ENCODE measurements around the gene ATP8A1.

The ATP8A1 gene

DNA sequence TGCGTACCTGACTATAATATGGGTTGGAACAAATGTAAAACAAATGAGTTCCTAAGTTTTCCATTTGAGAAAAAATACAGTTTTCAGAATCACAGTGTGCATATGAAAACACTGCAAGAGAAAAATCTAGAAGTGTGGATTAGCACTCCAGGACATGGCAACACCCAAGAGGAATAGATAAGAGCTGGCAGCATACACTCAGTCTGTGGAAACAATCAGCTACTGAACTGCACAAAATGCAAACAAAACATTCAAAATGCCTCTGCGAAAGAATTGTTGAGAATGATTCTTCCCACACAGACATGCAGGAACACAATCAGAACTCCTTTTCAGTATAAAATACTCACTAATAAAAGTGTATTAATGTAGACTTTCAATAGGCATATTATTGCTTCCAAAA is 39.9 kb downstream of the ATP8A1 start:
- no peak overlapping the region for H3K27ac ChIP-seq (ENCODE audit: low read length)

GRCh38 chr4:42616572-42616971 is 40.3 kb downstream of the ATP8A1 start:
- H3K27me3 ChIP-seq (ENCODE audit: low read depth, low read length), result no peaks in the 10 kb centered on the region
- H3K4me1 ChIP-seq (ENCODE audit: control insufficient read depth in 1 of 2, insufficient read depth in 2 of 2, low read length in 2 of 2), result no peaks in the 10 kb centered on the region
- H3K9me3 ChIP-seq (ENCODE audit: control insufficient read depth in 1 of 2, low read length in 2 of 2), result no peaks in the 10 kb centered on the region
- H3K4me3 ChIP-seq (ENCODE audit: low read depth in 1 of 2, low read length in 2 of 2), result no peak overlapping the region
- H3K36me3 ChIP-seq (ENCODE audit: control insufficient read depth in 1 of 2, insufficient read depth in 2 of 2, low read length in 2 of 2), result no peaks in the 10 kb centered on the region
- H3K27ac ChIP-seq (ENCODE audit: low read length), result no peak overlapping the region

More for the DNA sequence above, 39.9 kb downstream of the ATP8A1 start:
- Histone ChIP-seq H3K36me3 (ENCODE audit: control insufficient read depth in 1 of 2, insufficient read depth in 2 of 2, low read length in 2 of 2) (no peaks in the 10 kb centered on the region), H3K4me1 (ENCODE audit: control insufficient read depth in 1 of 2, insufficient read depth in 2 of 2, low read length in 2 of 2) (no peaks in the 10 kb centered on the region), H3K27me3 (ENCODE audit: low read depth, low read length) (no peaks in the 10 kb centered on the region), H3K9me3 (ENCODE audit: control insufficient read depth in 1 of 2, low read length in 2 of 2) (no peaks in the 10 kb centered on the region), H3K4me3 (ENCODE audit: low read depth in 1 of 2, low read length in 2 of 2) (no peak overlapping the region)

- Histone ChIP-seq H3K36me3 (ENCODE audit: control insufficient read depth in 1 of 2, insufficient read depth in 2 of 2, low read length in 2 of 2) (peaks cover 0 to 4% of the 10 kb centered on the region in 2 donors), H3K4me3 (ENCODE audit: low read depth in 1 of 2, low read length in 2 of 2) (no peak overlapping the region), H3K27ac (ENCODE audit: low read length) (no peak overlapping the region), H3K27me3 (ENCODE audit: low read depth, low read length) (no peaks in the 10 kb centered on the region), H3K9me3 (ENCODE audit: control insufficient read depth in 1 of 2, low read length in 2 of 2) (no peaks in the 10 kb centered on the region), H3K4me1 (ENCODE audit: control insufficient read depth in 1 of 2, insufficient read depth in 2 of 2, low read length in 2 of 2) (no peaks in the 10 kb centered on the region)
Observed at GRCh38 chr4:42615131-42615763, 41.7 kb downstream of the ATP8A1 start.

GRCh38 chr4:42612898-42613297 is 44.0 kb downstream of the ATP8A1 start:
- Histone ChIP-seq H3K4me1 (ENCODE audit: control insufficient read depth in 1 of 2, insufficient read depth in 2 of 2, low read length in 2 of 2) (no peaks in the 10 kb centered on the region), H3K27ac (ENCODE audit: low read length) (no peak overlapping the region)

DNA sequence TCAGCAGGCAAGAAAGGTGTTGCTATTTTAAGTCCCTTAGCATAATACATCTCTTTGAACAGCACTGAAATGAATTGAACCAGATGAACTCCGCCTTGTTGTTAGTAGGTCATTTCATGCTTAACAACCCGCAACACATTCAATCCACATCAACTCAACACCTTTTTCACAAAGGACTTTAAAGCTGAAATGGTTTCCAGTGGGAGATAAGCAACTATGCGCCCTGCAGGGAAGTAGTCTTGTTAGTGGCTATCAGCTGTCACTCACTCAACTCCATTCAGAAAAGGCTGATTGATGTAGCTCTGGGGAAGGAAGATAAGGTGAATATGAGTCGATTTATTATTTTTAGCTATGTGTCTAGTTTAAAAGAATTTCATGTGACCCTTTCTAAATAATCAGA is 46.0 kb downstream of the ATP8A1 start:
- no peaks in the 10 kb centered on the region for H3K27me3 ChIP-seq (ENCODE audit: low read depth, low read length)
- H3K4me3 ChIP-seq (ENCODE audit: low read depth in 1 of 2, low read length in 2 of 2), result no peak overlapping the region
- peaks cover 0 to 4% of the 10 kb centered on the region in 2 donors for H3K36me3 ChIP-seq (ENCODE audit: control insufficient read depth in 1 of 2, insufficient read depth in 2 of 2, low read length in 2 of 2)
- no peaks in the 10 kb centered on the region for H3K4me1 ChIP-seq (ENCODE audit: control insufficient read depth in 1 of 2, insufficient read depth in 2 of 2, low read length in 2 of 2)
- H3K9me3 ChIP-seq (ENCODE audit: control insufficient read depth in 1 of 2, low read length in 2 of 2), result no peaks in the 10 kb centered on the region
- no peak overlapping the region for H3K27ac ChIP-seq (ENCODE audit: low read length)

More at GRCh38 chr4:42612898-42613297, 44.0 kb downstream of the ATP8A1 start:
- Histone ChIP-seq H3K27me3 (ENCODE audit: low read depth, low read length) (no peaks in the 10 kb centered on the region), H3K36me3 (ENCODE audit: control insufficient read depth in 1 of 2, insufficient read depth in 2 of 2, low read length in 2 of 2) (peaks cover 0 to 4% of the 10 kb centered on the region in 2 donors), H3K9me3 (ENCODE audit: control insufficient read depth in 1 of 2, low read length in 2 of 2) (no peaks in the 10 kb centered on the region), H3K4me3 (ENCODE audit: low read depth in 1 of 2, low read length in 2 of 2) (no peak overlapping the region)

GRCh38 chr4:42609051-42609450 is 47.9 kb downstream of the ATP8A1 start:
- no peaks in the 10 kb centered on the region for H3K27me3 ChIP-seq (ENCODE audit: low read depth, low read length)
- no peak overlapping the region for H3K27ac ChIP-seq (ENCODE audit: low read length)
- no peaks in the 10 kb centered on the region for H3K9me3 ChIP-seq (ENCODE audit: control insufficient read depth in 1 of 2, low read length in 2 of 2)
- H3K4me1 ChIP-seq (ENCODE audit: control insufficient read depth in 1 of 2, insufficient read depth in 2 of 2, low read length in 2 of 2), result no peaks in the 10 kb centered on the region
- H3K36me3 ChIP-seq (ENCODE audit: control insufficient read depth in 1 of 2, insufficient read depth in 2 of 2, low read length in 2 of 2), result peaks cover 0 to 4% of the 10 kb centered on the region in 2 donors
- H3K4me3 ChIP-seq (ENCODE audit: low read depth in 1 of 2, low read length in 2 of 2), result no peak overlapping the region

- Histone ChIP-seq H3K4me3 (ENCODE audit: low read depth in 1 of 2, low read length in 2 of 2) (no peak overlapping the region), H3K27me3 (ENCODE audit: low read depth, low read length) (no peaks in the 10 kb centered on the region), H3K9me3 (ENCODE audit: control insufficient read depth in 1 of 2, low read length in 2 of 2) (no peaks in the 10 kb centered on the region), H3K27ac (ENCODE audit: low read length) (no peak overlapping the region), H3K4me1 (ENCODE audit: control insufficient read depth in 1 of 2, insufficient read depth in 2 of 2, low read length in 2 of 2) (no peaks in the 10 kb centered on the region), H3K36me3 (ENCODE audit: control insufficient read depth in 1 of 2, insufficient read depth in 2 of 2, low read length in 2 of 2) (peaks cover 0 to 4% of the 10 kb centered on the region in 2 donors)
Observed at GRCh38 chr4:42608551-42608950, 48.4 kb downstream of the ATP8A1 start.

DNA sequence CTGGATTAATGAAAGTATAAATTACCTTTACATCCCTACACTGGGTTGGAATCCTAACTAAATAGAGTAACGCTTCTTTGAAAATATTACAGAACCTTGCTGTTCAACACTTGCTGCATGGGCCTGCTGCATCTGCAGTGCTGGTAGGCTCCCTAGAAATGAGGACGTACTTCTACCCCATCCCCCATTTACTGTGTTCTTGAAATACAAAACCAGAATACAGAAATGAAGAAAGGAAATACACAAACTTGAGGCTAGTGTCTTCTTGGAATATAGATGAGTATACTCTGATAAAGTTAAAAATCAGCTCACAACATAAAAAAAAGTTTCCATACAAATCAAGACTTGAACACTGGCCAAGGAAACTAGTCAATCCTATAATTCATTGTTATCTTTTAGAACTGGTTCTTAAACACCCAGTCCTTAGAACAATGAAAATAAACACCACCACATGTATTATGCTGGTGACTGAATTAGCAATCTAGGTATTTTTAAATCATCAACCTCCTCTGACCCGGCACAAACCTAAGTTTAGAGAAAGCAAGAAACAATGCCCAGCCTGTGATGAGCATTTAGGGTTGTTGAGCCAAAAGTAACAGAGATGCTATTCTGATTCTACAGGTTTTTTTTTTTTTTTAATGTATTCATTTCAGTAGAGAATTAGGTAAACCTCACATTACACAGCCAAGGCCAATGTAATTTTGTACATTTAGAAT is 49.7 kb downstream of the ATP8A1 start:
- H3K4me1 ChIP-seq (ENCODE audit: control insufficient read depth in 1 of 2, insufficient read depth in 2 of 2, low read length in 2 of 2), result no peaks in the 10 kb centered on the region
- no peaks in the 10 kb centered on the region for H3K27me3 ChIP-seq (ENCODE audit: low read depth, low read length)
- peaks cover 0 to 4% of the 10 kb centered on the region in 2 donors for H3K36me3 ChIP-seq (ENCODE audit: control insufficient read depth in 1 of 2, insufficient read depth in 2 of 2, low read length in 2 of 2)
- H3K4me3 ChIP-seq (ENCODE audit: low read depth in 1 of 2, low read length in 2 of 2), result no peak overlapping the region
- no peaks in the 10 kb centered on the region for H3K9me3 ChIP-seq (ENCODE audit: control insufficient read depth in 1 of 2, low read length in 2 of 2)
- H3K27ac ChIP-seq (ENCODE audit: low read length), result no peak overlapping the region

DNA sequence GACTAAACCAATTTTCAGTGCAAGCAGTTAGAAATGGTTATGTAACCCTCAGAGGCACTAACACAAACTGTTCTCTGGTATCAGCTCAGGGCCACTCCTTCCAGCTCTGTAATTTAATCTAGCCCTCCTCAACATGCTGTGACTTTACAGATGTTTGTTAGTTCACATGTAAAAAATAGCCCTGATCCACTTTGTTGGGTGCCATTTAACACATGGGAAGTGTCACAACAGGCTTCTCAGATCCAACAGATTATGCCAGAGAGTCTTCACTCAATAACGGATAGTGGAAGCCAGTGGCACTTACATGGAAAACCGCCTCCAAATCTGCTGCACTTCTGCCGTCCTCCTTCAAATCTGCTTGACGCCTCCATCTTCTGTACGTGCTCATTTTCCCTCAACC is 51.6 kb downstream of the ATP8A1 start:
- H3K9me3 ChIP-seq (ENCODE audit: control insufficient read depth in 1 of 2, low read length in 2 of 2), result no peaks in the 10 kb centered on the region
- no peaks in the 10 kb centered on the region for H3K27me3 ChIP-seq (ENCODE audit: low read depth, low read length)
- H3K4me1 ChIP-seq (ENCODE audit: control insufficient read depth in 1 of 2, insufficient read depth in 2 of 2, low read length in 2 of 2), result no peaks in the 10 kb centered on the region
- H3K4me3 ChIP-seq (ENCODE audit: low read depth in 1 of 2, low read length in 2 of 2), result no peak overlapping the region
- no peak overlapping the region for H3K27ac ChIP-seq (ENCODE audit: low read length)
- H3K36me3 ChIP-seq (ENCODE audit: control insufficient read depth in 1 of 2, insufficient read depth in 2 of 2, low read length in 2 of 2), result no peaks in the 10 kb centered on the region

GRCh38 chr4:42603862-42604261 is 53.0 kb downstream of the ATP8A1 start:
- H3K36me3 ChIP-seq (ENCODE audit: control insufficient read depth in 1 of 2, insufficient read depth in 2 of 2, low read length in 2 of 2), result no peaks in the 10 kb centered on the region
- no peaks in the 10 kb centered on the region for H3K4me1 ChIP-seq (ENCODE audit: control insufficient read depth in 1 of 2, insufficient read depth in 2 of 2, low read length in 2 of 2)
- no peak overlapping the region for H3K27ac ChIP-seq (ENCODE audit: low read length)
- no peaks in the 10 kb centered on the region for H3K27me3 ChIP-seq (ENCODE audit: low read depth, low read length)
- no peak overlapping the region for H3K4me3 ChIP-seq (ENCODE audit: low read depth in 1 of 2, low read length in 2 of 2)
- H3K9me3 ChIP-seq (ENCODE audit: control insufficient read depth in 1 of 2, low read length in 2 of 2), result no peaks in the 10 kb centered on the region

DNA sequence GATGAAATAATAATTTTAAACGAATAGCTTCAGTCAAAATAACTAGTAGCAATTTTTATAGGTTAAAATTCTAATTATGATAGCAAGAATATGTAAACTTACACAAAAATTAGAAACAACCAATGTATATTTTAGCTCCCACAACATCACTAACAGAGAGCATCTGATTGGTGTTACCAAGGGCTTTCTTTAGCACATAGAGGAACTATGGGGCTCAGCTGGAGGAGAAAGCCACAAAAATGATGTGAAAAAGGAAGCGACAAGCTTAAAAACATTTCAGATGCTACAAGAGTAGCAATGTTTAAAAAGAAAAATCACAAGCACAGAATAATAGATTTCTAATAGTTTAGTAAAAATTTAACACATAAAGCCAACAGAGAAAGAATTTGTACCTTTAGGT is 56.3 kb downstream of the ATP8A1 start:
- Histone ChIP-seq H3K4me1 (ENCODE audit: control insufficient read depth in 1 of 2, insufficient read depth in 2 of 2, low read length in 2 of 2) (no peaks in the 10 kb centered on the region), H3K9me3 (ENCODE audit: control insufficient read depth in 1 of 2, low read length in 2 of 2) (no peaks in the 10 kb centered on the region), H3K36me3 (ENCODE audit: control insufficient read depth in 1 of 2, insufficient read depth in 2 of 2, low read length in 2 of 2) (no peaks in the 10 kb centered on the region), H3K4me3 (ENCODE audit: low read depth in 1 of 2, low read length in 2 of 2) (no peak overlapping the region), H3K27me3 (ENCODE audit: low read depth, low read length) (no peaks in the 10 kb centered on the region), H3K27ac (ENCODE audit: low read length) (no peak overlapping the region)

DNA sequence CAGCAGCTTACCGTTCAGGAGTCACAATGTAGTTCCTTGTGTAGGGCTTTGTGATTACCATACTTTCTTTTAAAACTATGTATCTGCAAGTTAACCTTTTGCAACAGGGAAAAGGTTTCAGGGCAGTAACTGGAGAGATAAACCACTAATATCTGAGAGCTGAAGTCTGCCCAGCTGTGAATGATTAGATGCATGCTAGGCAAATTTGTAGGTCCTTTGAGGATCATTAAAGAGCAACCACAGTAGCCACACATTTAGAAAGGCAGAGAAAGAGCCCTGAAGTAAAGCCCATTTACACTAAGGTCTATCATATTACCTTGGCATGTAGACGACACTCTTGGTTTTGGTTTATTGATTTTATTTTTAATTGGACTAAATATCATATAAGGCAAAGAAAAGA is 60.0 kb downstream of the ATP8A1 start:
- Histone ChIP-seq H3K9me3 (ENCODE audit: control insufficient read depth in 1 of 2, low read length in 2 of 2) (no peaks in the 10 kb centered on the region), H3K27ac (ENCODE audit: low read length) (no peak overlapping the region), H3K4me3 (ENCODE audit: low read depth in 1 of 2, low read length in 2 of 2) (no peak overlapping the region), H3K4me1 (ENCODE audit: control insufficient read depth in 1 of 2, insufficient read depth in 2 of 2, low read length in 2 of 2) (no peaks in the 10 kb centered on the region), H3K27me3 (ENCODE audit: low read depth, low read length) (no peaks in the 10 kb centered on the region), H3K36me3 (ENCODE audit: control insufficient read depth in 1 of 2, insufficient read depth in 2 of 2, low read length in 2 of 2) (no peaks in the 10 kb centered on the region)
